GM23248 (cell line): ENCODE measurements around the gene IGIP.

ENCODE experiments used
- EZH2 ChIP-seq: fragments of 200-600 bp; sonication (generic); IDR thresholded peaks from 2 replicates; pipeline ENCODE4 v1.6.1; 2018; ENCODE audit warnings: antibody characterized with exemption, mild to moderate bottlenecking; ENCODE audit not compliant: insufficient read depth, poor library complexity, severe bottlenecking
- EZH2phosphoT487 ChIP-seq: fragments of 200-600 bp; sonication (generic); IDR thresholded peaks from 2 replicates; pipeline ENCODE4 v1.6.1; 2018; ENCODE audit warnings: antibody characterized with exemption, moderate library complexity, mild to moderate bottlenecking, low read depth; ENCODE audit not compliant: insufficient read depth

DNA sequence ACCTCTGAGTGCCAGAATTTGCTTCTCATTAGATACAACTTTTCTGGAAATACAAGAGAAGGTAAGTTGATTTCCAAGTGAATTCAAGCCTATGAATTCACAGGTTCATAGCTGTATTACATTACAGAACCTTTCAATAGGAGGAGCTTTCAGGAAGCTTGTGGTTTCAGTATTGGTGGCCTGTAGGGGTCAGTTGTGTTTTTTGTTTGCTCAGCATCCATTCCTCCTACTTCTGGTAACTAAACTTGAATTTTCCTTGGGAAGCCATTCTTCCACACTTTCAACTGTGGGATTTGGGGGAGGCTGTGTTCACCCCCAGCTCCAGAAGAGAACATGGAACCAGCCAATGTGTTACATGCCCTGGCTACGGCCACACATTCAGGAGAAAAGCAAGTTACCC, 43.7 kb downstream of the IGIP start:
- TF ChIP-seq EZH2phosphoT487 (no peak), EZH2 (no peak)
